KOPT-K1 (cell line): ENCODE measurements around the gene CEP128.

Experiments used
- H3K27ac ChIP-seq: fragments of 200-600 bp; sonication (generic); 2 replicates; pipeline ENCODE4 v1.5.1; 2016; ENCODE audit warnings: antibody characterized with exemption, mild to moderate bottlenecking, low read depth, low read length; ENCODE audit not compliant: poor library complexity, severe bottlenecking
- H3K36me3 ChIP-seq: fragments of 200-600 bp; sonication (generic); 2 replicates; pipeline ENCODE4 v1.5.1; 2017; ENCODE audit warnings: antibody characterized with exemption, mild to moderate bottlenecking, low read length, moderate library complexity; ENCODE audit not compliant: insufficient read depth
- H3K9me3 ChIP-seq: fragments of 200-600 bp; sonication (generic); 2 replicates; pipeline ENCODE4 v1.5.1; 2017; ENCODE audit warnings: antibody characterized with exemption, low read length, mild to moderate bottlenecking; ENCODE audit not compliant: insufficient read depth, poor library complexity, severe bottlenecking

The CEP128 gene

DNA sequence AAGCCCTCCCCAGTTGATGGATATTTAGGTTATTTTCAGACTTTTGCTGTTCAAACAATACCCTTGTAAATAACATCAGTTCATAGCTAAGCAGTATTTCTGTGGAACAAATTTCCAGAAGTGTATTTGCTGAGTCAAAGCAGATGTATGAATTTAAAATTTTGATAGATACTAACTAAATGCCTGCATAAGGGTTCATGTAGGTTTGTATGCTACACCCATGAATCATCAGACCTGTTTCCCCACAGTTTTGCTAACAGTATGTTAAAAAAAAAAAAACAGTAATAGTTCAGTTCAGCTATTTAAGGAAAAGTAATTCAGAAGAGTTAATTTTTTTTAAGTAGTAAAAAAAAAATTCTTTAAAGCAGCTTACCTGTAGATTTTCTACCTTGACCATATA, 494.1 kb downstream of the CEP128 start:
- Histone ChIP-seq H3K9me3 (peaks cover 16% of the 10 kb centered on the region), H3K27ac (no peak overlapping the region), H3K36me3 (no peaks in the 10 kb centered on the region)
